ENCODE data around the gene PCCA.
"Not testable (repeated sequence)": the region's sequence is repeated elsewhere in the genome, so short reads cannot be mapped to it uniquely, and the experiment has no call there.

The PCCA gene

GRCh38 chr13:100197591-100198365 is 108.9 kb downstream of the PCCA start:
- DNase-seq, result no peak

GRCh38 chr13:100203696-100204367 is 114.9 kb downstream of the PCCA start:
- peak; percentile 83 for DNase-seq

GRCh38 chr13:100208002-100208401 is 119.1 kb downstream of the PCCA start:
- DNase-seq, result no peak

- DNase-seq, result no peak
These were observed 119.7 kb downstream of the PCCA start for GRCh38 chr13:100208626-100209025.

DNA sequence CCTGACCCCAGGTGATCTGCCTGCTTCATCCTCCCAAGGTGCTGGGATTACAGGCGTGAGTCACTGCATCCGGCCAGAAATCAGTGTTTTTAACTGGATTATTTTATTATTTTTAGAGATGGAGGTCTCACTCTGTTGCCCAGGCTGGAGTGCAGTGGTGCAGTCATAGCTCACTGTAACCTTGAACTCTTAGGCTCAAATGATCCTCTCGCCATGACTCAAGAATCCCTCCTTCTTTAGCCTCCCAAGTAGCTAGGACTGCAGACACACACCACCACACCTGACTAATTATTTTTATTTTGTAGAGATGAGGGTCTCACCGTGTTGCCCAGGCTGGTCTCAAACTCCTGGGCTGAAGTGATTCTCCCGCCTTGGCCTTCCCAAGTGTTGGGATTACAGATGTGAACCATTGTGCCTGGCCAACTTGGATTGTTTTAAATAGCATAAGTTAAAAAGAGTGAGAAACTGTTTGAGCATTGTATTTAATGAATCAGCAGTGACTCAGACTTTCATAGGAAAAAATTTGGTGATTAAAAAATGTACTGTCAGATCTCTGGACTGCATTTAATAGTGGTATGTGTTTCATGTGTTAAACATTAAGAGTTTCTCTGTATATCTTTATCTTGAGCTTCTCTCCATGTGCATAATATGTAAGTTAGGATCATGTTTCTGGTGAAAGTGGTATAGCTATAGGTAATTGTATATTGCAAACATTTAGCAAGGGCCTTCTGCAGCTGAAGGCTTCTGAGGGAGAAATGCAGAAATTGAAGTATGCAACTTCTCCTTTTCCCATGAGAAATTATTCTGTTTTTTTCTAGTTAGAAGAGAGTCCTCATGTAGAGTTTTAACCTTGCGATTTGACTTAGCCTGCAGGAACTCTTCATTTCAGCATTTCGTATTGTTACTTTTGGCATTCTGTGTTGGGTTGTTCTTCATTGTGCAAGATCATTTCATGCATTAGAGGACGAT is 121.2 kb downstream of the PCCA start:
- DNase-seq, result peak; percentile 84

DNA sequence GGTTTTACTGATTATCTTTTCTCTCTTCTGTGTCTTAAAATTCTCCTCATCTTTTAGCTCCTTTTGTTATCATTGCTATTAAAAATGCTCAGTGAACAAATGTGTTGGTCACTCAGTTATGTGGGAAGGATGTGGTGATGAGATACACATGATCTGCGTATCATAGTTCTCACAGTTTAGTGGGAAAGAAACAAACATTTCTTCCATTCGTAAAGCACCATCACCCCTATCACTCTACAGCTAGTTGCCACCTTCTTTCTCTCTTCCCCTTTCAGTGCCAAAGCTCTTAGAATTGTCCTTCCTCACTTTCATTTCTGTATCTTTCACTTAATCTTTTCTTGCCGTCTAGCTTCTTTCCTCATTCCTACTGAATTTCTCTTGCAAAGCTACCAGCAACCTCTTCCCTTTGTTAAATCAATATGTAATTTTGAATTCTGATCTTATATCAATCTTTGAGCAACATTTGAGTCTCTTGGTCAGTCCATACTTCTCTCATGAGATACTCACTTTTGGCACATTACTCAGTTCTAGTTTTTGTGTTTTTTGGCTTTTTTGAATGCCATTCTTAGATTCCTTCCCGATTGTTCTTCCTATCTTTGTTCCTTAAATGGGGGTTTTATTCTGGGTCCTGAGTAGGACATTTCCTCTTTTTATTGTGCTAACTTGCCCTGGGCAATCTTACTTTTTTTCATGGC is 122.3 kb downstream of the PCCA start:
- peak; percentile 28 for DNase-seq

DNA sequence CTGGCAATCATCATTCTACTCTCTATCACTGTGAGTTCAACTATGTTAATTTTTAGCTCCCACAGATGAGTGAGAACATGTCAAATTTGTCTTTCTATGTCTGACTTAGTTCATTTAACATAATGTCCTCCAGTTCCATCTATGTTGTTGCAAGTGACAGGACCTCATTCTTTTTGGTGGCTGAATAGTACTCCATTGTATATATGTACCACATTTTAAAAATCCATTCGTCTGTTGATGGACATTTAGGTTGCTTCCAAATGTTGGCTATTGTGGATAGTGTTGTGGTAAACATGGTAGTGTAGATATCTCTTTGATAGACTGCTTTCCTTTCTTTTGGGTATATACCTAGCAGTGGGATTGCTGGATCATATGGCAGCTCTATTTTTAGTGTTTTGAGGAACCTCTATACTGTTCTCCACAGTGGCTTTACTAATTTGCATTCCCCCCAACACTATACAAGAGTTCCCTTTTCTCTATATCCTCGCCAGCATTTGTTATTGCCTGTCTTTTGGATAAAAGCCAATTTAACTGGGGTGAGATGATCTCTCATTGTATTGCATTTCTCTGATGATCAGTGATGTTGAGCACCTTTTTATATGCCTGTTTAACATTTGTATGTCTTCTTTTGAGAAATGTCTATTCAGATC is 124.1 kb downstream of the PCCA start:
- DNase-seq, result no peak

GRCh38 chr13:100213576-100213975 is 124.7 kb downstream of the PCCA start:
- DNase-seq, result no peak

DNA sequence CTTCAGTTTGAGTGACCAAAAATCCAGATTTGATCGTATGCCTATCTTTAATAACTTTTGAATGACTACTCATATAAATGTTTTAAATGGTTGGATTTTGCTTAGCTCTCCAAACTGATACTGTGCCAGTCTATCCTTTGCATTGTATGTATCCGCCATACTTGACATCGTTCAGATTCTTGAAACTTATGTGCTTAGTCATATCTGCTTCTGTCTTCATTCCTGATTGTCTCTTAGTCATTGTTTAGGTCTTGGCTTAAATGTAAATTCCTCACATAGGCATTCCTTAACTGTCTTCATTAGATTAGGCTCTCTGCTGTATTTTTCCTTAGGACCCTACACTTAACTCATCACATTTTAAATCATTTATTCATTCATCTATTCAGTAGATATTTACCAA is 126.0 kb downstream of the PCCA start:
- DNase-seq, result peak; percentile 90

GRCh38 chr13:100221166-100221565 is 132.3 kb downstream of the PCCA start:
- DNase-seq, result no peak

DNA sequence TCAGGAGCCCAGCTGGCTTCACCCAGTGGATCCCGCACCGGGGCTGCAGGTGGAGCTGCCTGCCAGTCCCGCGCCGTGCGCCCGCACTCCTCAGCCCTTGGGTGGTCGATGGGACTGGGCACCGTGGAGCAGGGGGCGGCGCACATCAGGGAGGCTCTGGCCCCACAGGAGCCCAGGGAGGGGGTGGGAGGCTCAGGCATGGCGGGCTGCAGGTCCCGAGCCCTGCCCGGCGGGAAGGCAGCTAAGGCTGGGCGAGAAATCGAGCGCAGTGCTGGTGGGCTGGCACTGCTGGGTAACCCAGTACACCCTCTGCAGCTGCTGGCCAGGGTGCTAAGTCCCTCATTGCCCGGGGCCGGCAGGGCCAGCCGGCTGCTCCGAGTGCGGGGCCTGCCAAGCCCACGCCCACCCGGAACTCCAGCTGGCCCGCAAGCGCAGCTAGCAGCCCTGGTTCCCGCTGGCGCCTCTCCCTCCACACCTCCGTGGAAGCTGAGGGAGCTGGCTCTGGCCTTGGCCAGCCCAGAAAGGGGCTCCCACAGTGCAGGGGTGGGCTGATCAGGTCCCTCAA is 135.2 kb downstream of the PCCA start:
- not testable (repeated sequence) for DNase-seq

- no peak for DNase-seq
These were observed 140.7 kb downstream of the PCCA start for GRCh38 chr13:100229603-100230002.

GRCh38 chr13:100230769-100231149 is 141.9 kb downstream of the PCCA start:
- no peak for DNase-seq

DNA sequence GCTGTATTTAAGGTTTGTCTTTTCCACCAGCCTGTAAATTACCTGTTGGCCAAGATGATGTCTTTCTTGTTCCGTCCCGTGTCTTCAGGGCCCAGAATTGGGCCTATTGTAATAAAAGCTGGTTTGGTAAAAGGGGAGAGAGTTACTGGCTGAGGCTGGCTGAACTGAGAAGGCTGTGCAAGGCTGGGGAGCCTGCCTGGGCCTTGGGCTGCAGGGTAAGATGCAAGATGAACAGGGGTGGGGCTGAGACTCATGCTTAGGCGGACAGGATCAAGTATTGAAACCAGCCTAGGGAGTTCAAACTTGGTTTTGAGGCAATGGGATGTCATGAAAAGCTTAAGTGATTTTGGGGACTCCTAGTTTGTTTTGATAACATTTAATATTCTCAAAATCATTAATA is 142.3 kb downstream of the PCCA start:
- no peak for DNase-seq

DNA sequence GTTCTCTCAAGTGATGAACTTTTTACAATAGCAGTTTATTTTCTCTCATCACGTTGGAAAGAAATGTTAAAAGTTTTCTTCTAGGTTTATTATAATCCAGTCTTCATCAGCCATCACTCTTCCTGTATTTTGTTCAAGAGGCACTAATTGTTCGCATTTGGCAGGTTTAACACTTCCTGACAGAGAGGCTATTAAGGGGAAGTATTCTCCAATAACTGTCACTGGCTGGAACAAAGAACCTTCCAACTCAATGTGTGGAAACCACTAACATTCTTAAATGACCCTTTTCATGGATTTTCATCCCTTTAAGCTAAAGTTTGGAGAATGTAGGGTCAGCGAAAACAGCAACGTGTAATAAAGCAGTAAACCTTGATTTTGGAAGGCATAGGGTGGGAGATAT is 145.1 kb downstream of the PCCA start:
- no peak for DNase-seq

DNA sequence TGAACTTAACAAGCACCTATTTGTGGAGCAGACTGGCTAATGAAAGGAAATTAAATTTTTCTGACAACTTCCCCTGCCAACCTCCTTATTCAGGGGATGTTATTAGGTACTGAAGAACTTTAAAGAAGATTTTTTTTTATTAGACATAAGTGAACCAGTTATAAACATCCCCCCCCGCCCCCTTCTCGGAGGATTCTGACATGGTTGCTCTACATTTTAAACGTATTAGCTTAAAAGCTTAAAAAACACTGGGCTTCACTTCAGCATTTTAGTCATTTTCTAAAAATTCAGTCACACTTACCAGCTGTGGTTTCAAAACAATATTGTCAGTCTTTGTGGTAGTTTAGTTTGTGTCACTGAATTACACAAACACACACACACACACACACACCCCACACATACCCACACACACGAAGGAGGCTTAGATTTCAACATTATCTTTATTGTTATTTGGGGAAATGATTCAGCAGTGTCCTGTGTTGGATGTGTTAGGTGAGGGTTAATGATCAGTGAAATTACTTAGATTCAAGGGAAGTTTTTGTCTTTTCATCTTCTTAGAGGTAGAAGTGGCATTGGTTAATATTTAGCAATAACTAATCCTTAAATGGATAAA is 145.7 kb downstream of the PCCA start:
- DNase-seq, result peak; percentile 30

- peak; percentile 64 for DNase-seq
These were observed 146.5 kb downstream of the PCCA start for GRCh38 chr13:100235311-100235901.

DNA sequence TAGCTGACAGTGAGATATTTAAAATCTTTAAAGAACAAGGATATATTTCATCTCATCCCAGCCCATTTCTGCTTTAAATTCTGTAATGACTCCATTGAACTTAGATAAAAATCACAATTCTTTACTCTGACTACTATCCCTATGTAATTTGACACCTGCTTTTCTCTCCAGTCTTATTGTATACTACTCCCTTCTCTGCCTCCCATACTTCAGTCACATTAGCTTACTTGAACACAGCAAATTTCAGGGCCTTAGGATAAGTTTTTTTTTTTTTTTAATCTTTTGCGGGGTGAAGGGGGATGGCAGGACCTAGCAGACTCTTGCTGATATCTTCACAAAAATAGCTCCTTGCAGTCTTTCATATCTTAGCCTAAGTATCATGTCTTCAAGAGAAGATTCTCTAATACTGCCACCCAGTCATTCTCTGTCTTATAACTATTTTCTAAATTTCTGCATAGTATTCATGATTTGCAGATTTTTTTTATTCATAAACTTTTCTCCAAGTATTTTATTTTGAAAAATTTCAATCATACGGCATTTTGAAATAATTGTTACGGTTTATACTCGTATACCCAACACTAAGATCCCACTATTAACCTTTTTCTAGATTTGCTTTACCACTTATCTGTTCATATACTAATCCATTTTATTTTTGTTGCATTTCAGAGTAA is 151.4 kb downstream of the PCCA start:
- no peak for DNase-seq

- no peak for DNase-seq
These were observed 155.5 kb downstream of the PCCA start for GRCh38 chr13:100244431-100244830.

- DNase-seq, result no peak
These were observed 156.2 kb downstream of the PCCA start for GRCh38 chr13:100245104-100245503.

All from HCEC 1CT (cell line).